ENCODE results near the gene RPL11.

RPL11 gene

DNA sequence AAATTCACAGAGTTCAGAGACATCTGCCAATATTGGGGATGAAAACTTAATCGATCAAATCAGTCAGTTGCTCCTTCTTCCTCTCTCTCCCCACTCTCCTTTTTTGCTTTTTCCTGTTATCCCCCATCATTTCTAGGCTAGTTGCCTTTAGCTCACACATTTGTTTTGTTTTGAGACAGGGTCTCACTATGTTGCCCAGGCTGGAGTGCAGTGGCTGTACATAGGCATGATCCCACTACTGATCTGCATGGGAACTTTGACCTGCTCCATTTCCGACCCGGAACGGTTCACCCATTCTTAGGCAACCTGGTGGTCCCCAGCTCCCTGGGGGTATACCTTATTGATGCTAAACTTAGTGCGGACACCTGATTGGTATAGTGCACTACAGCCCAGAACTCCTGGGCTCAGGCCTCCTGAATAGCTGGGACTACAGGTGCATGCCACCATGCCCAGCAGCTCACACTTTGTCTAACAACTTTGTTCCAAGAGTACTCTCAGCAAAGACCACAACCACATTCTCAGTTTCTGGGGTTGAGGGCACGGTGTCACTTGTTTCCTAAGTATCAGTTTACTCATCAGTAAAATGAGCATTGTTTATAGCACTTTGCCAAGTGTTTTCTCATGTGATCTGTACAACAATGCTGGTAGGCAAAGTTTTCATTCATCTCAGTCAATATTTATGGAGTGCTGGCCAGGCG is 45.0 kb downstream of the RPL11 start:
- DNase-seq: no peak

DNA sequence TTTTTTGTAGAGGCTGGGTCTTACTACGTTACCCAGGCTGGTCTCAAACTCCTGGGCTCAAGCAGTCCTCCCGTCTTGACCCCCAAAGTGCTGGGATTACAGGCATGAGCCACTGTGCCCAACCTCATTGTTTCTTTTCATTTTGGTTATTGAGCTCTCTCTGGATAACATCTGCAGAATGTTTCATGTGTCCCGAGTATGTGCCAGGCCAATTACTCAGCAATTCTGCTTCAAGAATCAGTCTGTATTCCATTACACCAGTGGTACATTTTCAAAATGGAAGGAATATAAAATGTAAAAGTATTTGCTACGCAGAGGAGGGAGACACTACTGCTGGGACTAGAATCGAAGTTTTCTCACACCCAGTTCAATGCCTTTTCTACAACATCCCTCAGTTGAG is 50.0 kb downstream of the RPL11 start:
- no peak for DNase-seq

- DNase-seq: peak; percentile 31
Observed at GRCh38 chr1:23742670-23743286, 51.2 kb downstream of the RPL11 start.

DNA sequence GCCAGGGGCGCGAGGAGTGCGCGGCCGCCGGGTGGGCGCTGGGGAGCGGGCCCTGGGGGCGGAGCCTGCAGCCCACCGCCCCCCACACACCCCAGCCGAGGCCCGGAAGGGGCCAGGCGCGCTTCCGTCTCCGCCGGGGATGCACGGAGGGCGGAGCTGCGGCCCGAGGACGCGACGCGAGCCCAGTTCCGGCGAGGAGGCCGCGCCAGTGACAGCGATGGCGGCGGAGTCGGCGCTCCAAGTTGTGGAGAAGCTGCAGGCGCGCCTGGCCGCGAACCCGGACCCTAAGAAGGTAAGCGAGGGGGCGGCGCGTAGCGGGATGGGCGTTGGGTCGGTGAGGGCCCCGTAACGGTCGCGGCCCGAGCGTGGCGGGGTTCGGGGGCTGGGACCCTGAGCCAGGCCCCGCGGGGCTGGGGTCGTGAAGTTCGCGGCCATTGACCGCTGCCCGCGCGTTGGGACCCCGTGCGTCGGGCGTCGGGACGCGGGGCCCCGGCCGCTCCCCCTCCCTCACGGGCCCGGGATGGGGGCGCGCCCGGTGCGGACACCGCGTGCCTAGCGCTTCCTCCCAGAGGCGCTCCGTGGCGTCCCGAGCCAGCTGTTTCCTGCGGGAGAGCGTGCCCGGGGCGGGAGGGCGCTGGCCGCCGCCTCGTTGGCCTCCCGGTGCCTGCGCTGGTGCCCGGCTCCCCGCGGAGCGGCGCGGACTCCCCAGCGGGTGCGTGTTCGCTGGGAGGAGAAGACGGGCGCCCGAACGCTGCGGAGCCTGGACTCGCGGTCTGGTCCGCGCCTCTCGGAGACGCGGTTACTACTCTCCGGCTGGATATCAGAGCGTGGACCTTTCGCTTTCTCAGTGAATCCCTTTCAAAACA is 51.9 kb downstream of the RPL11 start, which contains the start of gene ELOA:
Gene ELOA (plus strand): TSS at position 185 of the 866 bp plus-strand sequence. CDS start 33 bp downstream, at position 218.
- peak; percentile 51 for DNase-seq

- peak; percentile 52 for DNase-seq
Observed at GRCh38 chr1:23745515-23745914, 53.9 kb downstream of the RPL11 start.

All from MV-4-11 (cell line).